Neural progenitor cell (in vitro differentiated cells): ENCODE measurements around the gene SMIM1. TPM values are rescaled to one million over a fixed set of nuclear protein-coding genes. Genes with fewer than 3 reads are reported as not detected.

Experiments used
- DNase-seq: peaks from one replicate; pipeline ENCODE4 v3.0.0-alpha.2; 2016; ENCODE audit warnings: low spot score
- H2AFZ ChIP-seq: fragments of 200-600 bp; sonication (generic); replicated peaks from 2 replicates; pipeline ENCODE4 v1.6.1; 2016; ENCODE audit warnings: antibody characterized with exemption
- H3F3A ChIP-seq: fragments of 200-600 bp; sonication (generic); 2 replicates; pipeline ENCODE4 v1.6.1; 2016; ENCODE audit warnings: antibody characterized with exemption, low read depth
- H3K27ac ChIP-seq: fragments of 200-600 bp; sonication (generic); 2 replicates; pipeline ENCODE4 v1.5.1; 2016; ENCODE audit warnings: mild to moderate bottlenecking
- H3K27me3 ChIP-seq: fragments of 200-600 bp; sonication (generic); 2 replicates; pipeline ENCODE4 v1.6.1; 2016; ENCODE audit warnings: mild to moderate bottlenecking, moderate library complexity
- H3K36me3 ChIP-seq: fragments of 200-600 bp; sonication (generic); 2 replicates; pipeline ENCODE4 v1.5.1; 2016
- H3K4me1 ChIP-seq: fragments of 200-600 bp; sonication (generic); 2 replicates; pipeline ENCODE4 v1.6.1; 2016; ENCODE audit warnings: mixed run types
- H3K4me2 ChIP-seq: fragments of 200-600 bp; sonication (generic); 2 replicates; pipeline ENCODE4 v1.6.1; 2016
- H3K4me3 ChIP-seq: fragments of 200-600 bp; sonication (generic); 2 replicates; pipeline ENCODE4 v1.5.1; 2016
- H3K79me2 ChIP-seq: fragments of 200-600 bp; sonication (generic); 2 replicates; pipeline ENCODE4 v1.6.1; 2016; ENCODE audit warnings: low read depth
- H3K9ac ChIP-seq: fragments of 200-600 bp; sonication (generic); 2 replicates; pipeline ENCODE4 v1.6.1; 2016
- H3K9me3 ChIP-seq: fragments of 200-600 bp; sonication (generic); 2 replicates; pipeline ENCODE4 v1.5.1; 2016; ENCODE audit warnings: low read depth
- H4K20me1 ChIP-seq: fragments of 200-600 bp; sonication (generic); 2 replicates; pipeline ENCODE4 v1.6.1; 2016; ENCODE audit warnings: low read depth
- H3K27ac Mint-ChIP-seq: 3 replicates; pipeline ENCODE4 v1.8.0; 2021; ENCODE audit warnings: mixed read lengths
- H3K27me3 Mint-ChIP-seq: 2 replicates; pipeline ENCODE4 v1.8.0; 2022; ENCODE audit warnings: low read depth, mild to moderate bottlenecking, inconsistent platforms, moderate library complexity, mixed read lengths; ENCODE audit not compliant: insufficient read depth
- H3K36me3 Mint-ChIP-seq: 3 replicates; pipeline ENCODE4 v1.8.0; 2021; ENCODE audit warnings: mixed read lengths
- H3K4me1 Mint-ChIP-seq: 3 replicates; pipeline ENCODE4 v1.8.0; 2021; ENCODE audit warnings: mixed read lengths
- H3K4me3 Mint-ChIP-seq: 3 replicates; pipeline ENCODE4 v1.8.0; 2021; ENCODE audit warnings: mild to moderate bottlenecking, moderate library complexity, mixed read lengths
- H3K9me3 Mint-ChIP-seq: 3 replicates; pipeline ENCODE4 v1.8.0; 2020; ENCODE audit warnings: mixed read lengths
- CTCF ChIP-seq: fragments of 200-600 bp; sonication (generic); IDR thresholded peaks from 2 replicates; pipeline ENCODE4 v1.5.1; 2017; ENCODE audit warnings: antibody characterized with exemption, mild to moderate bottlenecking
- EZH2 ChIP-seq: fragments of 200-600 bp; sonication (generic); IDR thresholded peaks from 2 replicates; pipeline ENCODE4 v1.6.1; 2017; ENCODE audit warnings: antibody characterized with exemption, mild to moderate bottlenecking, moderate library complexity
- EZH2phosphoT487 ChIP-seq: fragments of 200-600 bp; sonication (generic); IDR thresholded peaks from 2 replicates; pipeline ENCODE4 v1.6.1; 2017; ENCODE audit warnings: antibody characterized with exemption
- total RNA-seq: library from RNA; depleted of rRNA; stranded (reverse); fragments of >200 nt; gene quantifications from 2 replicates; pipeline ENCODE4 v1.2.3, GENCODE V29; 2015; ENCODE audit warnings: low replicate concordance

Gene SMIM1
- total RNA-seq, 1 donor from 2014 or later: not detected

GRCh38 chr1:3725366-3725765 is 47.2 kb upstream of the SMIM1 start:
- TF ChIP-seq EZH2: no peak
- no peak overlapping the region for H3K27ac Mint-ChIP-seq
- Histone ChIP-seq H3K27ac (no peak overlapping the region), H3K9me3 (no peaks in the 10 kb centered on the region), H3K36me3 (no peaks in the 10 kb centered on the region), H2AFZ (no peak overlapping the region), H3K27me3 (peaks cover 11% of the 10 kb centered on the region), H3K4me3 (no peak overlapping the region), H3K4me2 (no peak overlapping the region), H3K79me2 (no peaks in the 10 kb centered on the region), H3K4me1 (no peaks in the 10 kb centered on the region), H3K9ac (no peak overlapping the region), H3F3A (no peaks in the 10 kb centered on the region), H4K20me1 (no peaks in the 10 kb centered on the region)
- no peaks in the 10 kb centered on the region for H3K36me3 Mint-ChIP-seq
- peaks cover 6% of the 10 kb centered on the region for H3K4me1 Mint-ChIP-seq
- no peaks in the 10 kb centered on the region for H3K9me3 Mint-ChIP-seq
- peaks cover 5% of the 10 kb centered on the region for H3K27me3 Mint-ChIP-seq
- no peak for DNase-seq
- no peak overlapping the region for H3K4me3 Mint-ChIP-seq

GRCh38 chr1:3727042-3727824 is 45.3 kb upstream of the SMIM1 start:
- Mint-ChIP-seq H3K4me1 (peaks cover 12% of the 10 kb centered on the region), H3K27ac (no peak overlapping the region), H3K27me3 (peaks cover 7% of the 10 kb centered on the region), H3K36me3 (no peaks in the 10 kb centered on the region), H3K4me3 (no peak overlapping the region), H3K9me3 (no peaks in the 10 kb centered on the region)
- Histone ChIP-seq H3K9ac (no peak overlapping the region), H3K27ac (no peak overlapping the region), H3F3A (no peaks in the 10 kb centered on the region), H3K36me3 (no peaks in the 10 kb centered on the region), H3K4me2 (no peak overlapping the region), H4K20me1 (no peaks in the 10 kb centered on the region), H3K9me3 (no peaks in the 10 kb centered on the region), H3K4me3 (no peak overlapping the region), H3K27me3 (peaks cover 11% of the 10 kb centered on the region), H2AFZ (no peak overlapping the region), H3K4me1 (peaks cover 6% of the 10 kb centered on the region), H3K79me2 (no peaks in the 10 kb centered on the region)
- peak; percentile 68 for DNase-seq
- TF ChIP-seq EZH2 (no peak), EZH2phosphoT487 (no peak), CTCF (peak; percentile 67)

- Histone ChIP-seq H3F3A (no peaks in the 10 kb centered on the region), H3K4me3 (no peak overlapping the region), H3K36me3 (no peaks in the 10 kb centered on the region), H3K27me3 (peaks cover 11% of the 10 kb centered on the region), H3K4me2 (no peak overlapping the region), H4K20me1 (no peaks in the 10 kb centered on the region), H3K9ac (no peak overlapping the region), H3K9me3 (no peaks in the 10 kb centered on the region), H2AFZ (no peak overlapping the region), H3K27ac (no peak overlapping the region), H3K79me2 (no peaks in the 10 kb centered on the region), H3K4me1 (peaks cover 10% of the 10 kb centered on the region)
- H3K27me3 Mint-ChIP-seq: peaks cover 7% of the 10 kb centered on the region
- TF ChIP-seq EZH2phosphoT487 (no peak), CTCF (no peak), EZH2 (no peak)
- DNase-seq: no peak
- H3K27ac Mint-ChIP-seq: no peak overlapping the region
- H3K9me3 Mint-ChIP-seq: no peaks in the 10 kb centered on the region
- H3K4me1 Mint-ChIP-seq: peaks cover 12% of the 10 kb centered on the region
- H3K36me3 Mint-ChIP-seq: no peaks in the 10 kb centered on the region
- H3K4me3 Mint-ChIP-seq: no peak overlapping the region
Observed at GRCh38 chr1:3727825-3728776, 44.4 kb upstream of the SMIM1 start.
